GM12878 (cell line): Measurements from ENCODE around the gene CARD11.

Source experiments
- ASH2L ChIP-seq: fragments of 300-600, 200-600 bp; sonication (generic); IDR thresholded peaks from 2 replicates; pipeline ENCODE4 v1.6.1; 2017; ENCODE audit warnings: low read depth, mild to moderate bottlenecking, borderline replicate concordance
- CBFB ChIP-seq: IDR thresholded peaks from 2 replicates; pipeline ENCODE4 v1.6.1; 2016; ENCODE audit warnings: antibody characterized with exemption, low read depth
- CHD1 ChIP-seq: IDR thresholded peaks from 2 replicates; pipeline ENCODE4 v1.6.1; 2012; ENCODE audit warnings: low read depth, low read length, improper control_type of control experiment
- EGR1 ChIP-seq, 2 experiments: IDR thresholded peaks; 1 replicate in 1 of 2; 2 replicates in 1 of 2; pipeline ENCODE4 v1.6.1; 2011 to 2012; ENCODE audit warnings: low read depth in 2 of 2, low read length in 2 of 2, borderline replicate concordance in 1 of 2, mild to moderate bottlenecking in 1 of 2, moderate library complexity in 1 of 2
- MYC ChIP-seq: IDR thresholded peaks from 2 replicates; pipeline ENCODE4 v1.6.1; 2011; ENCODE audit warnings: mild to moderate bottlenecking, low read length, moderate library complexity, inconsistent platforms; ENCODE audit not compliant: insufficient read depth, insufficient replicate concordance, insufficient read length, severe bottlenecking
- NFYB ChIP-seq: IDR thresholded peaks from 2 replicates; pipeline ENCODE4 v1.6.1; 2011; ENCODE audit warnings: low read depth, mild to moderate bottlenecking, low read length, improper control_type of control experiment, moderate library complexity; ENCODE audit not compliant: insufficient read depth
- NRF1 ChIP-seq: conservative IDR thresholded peaks from 2 replicates; pipeline ENCODE4 v1.6.1; 2011; ENCODE audit warnings: mild to moderate bottlenecking, low read depth, low read length, improper control_type of control experiment
- RCOR1 ChIP-seq: conservative IDR thresholded peaks from 2 replicates; pipeline ENCODE4 v1.6.1; 2012; ENCODE audit warnings: low read depth, low read length, improper control_type of control experiment
- TF ChIP-seq, protein P1 (sequence below): IDR thresholded peaks from 2 replicates; pipeline ENCODE4 v1.6.1; 2012; ENCODE audit warnings: mild to moderate bottlenecking, low read depth, low read length
- TF ChIP-seq, protein P2 (sequence below): IDR thresholded peaks from 2 replicates; pipeline ENCODE4 v1.6.1; 2012; ENCODE audit warnings: low read depth, low read length, improper control_type of control experiment
- TF ChIP-seq, protein P3 (sequence below), 3 experiments: IDR thresholded peaks in 2 of 3; conservative IDR thresholded peaks in 1 of 3; 2 replicates each; pipeline ENCODE4 v1.5.1; 2011; ENCODE audit warnings: low read depth in 3 of 3, low read length in 3 of 3, mild to moderate bottlenecking in 3 of 3, control low read depth in 2 of 3, moderate library complexity in 2 of 3, inconsistent platforms in 1 of 3, mixed read lengths in 1 of 3; ENCODE audit not compliant: control insufficient read depth in 2 of 3, insufficient read depth in 1 of 3; ENCODE audit errors: extremely low read depth in 1 of 3

DNA sequence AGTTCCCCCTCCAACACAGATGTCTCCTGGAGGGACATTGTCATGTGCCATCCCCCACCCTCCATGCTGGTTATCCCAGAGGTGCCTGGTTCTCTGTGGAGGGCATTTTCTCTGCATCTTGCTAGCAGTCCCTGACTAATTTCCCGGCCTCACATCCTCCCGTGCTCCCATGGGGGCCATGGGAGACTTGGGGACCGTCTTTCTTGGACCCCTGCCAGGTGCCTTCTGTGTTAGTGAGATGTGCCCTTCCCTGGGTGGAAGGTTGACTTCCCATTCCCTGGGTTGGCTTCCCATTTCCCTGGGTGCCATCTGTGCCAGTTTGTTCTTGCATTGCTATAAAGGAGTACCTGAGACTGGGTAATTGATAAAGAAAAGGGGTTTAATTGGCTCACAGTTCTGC, 177.1 kb downstream of the CARD11 start:
- TF ChIP-seq, protein P1, sequence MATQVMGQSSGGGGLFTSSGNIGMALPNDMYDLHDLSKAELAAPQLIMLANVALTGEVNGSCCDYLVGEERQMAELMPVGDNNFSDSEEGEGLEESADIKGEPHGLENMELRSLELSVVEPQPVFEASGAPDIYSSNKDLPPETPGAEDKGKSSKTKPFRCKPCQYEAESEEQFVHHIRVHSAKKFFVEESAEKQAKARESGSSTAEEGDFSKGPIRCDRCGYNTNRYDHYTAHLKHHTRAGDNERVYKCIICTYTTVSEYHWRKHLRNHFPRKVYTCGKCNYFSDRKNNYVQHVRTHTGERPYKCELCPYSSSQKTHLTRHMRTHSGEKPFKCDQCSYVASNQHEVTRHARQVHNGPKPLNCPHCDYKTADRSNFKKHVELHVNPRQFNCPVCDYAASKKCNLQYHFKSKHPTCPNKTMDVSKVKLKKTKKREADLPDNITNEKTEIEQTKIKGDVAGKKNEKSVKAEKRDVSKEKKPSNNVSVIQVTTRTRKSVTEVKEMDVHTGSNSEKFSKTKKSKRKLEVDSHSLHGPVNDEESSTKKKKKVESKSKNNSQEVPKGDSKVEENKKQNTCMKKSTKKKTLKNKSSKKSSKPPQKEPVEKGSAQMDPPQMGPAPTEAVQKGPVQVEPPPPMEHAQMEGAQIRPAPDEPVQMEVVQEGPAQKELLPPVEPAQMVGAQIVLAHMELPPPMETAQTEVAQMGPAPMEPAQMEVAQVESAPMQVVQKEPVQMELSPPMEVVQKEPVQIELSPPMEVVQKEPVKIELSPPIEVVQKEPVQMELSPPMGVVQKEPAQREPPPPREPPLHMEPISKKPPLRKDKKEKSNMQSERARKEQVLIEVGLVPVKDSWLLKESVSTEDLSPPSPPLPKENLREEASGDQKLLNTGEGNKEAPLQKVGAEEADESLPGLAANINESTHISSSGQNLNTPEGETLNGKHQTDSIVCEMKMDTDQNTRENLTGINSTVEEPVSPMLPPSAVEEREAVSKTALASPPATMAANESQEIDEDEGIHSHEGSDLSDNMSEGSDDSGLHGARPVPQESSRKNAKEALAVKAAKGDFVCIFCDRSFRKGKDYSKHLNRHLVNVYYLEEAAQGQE, result no peak
- TF ChIP-seq, protein P2, sequence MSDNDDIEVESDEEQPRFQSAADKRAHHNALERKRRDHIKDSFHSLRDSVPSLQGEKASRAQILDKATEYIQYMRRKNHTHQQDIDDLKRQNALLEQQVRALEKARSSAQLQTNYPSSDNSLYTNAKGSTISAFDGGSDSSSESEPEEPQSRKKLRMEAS, result no peak
- TF ChIP-seq, protein P3, sequence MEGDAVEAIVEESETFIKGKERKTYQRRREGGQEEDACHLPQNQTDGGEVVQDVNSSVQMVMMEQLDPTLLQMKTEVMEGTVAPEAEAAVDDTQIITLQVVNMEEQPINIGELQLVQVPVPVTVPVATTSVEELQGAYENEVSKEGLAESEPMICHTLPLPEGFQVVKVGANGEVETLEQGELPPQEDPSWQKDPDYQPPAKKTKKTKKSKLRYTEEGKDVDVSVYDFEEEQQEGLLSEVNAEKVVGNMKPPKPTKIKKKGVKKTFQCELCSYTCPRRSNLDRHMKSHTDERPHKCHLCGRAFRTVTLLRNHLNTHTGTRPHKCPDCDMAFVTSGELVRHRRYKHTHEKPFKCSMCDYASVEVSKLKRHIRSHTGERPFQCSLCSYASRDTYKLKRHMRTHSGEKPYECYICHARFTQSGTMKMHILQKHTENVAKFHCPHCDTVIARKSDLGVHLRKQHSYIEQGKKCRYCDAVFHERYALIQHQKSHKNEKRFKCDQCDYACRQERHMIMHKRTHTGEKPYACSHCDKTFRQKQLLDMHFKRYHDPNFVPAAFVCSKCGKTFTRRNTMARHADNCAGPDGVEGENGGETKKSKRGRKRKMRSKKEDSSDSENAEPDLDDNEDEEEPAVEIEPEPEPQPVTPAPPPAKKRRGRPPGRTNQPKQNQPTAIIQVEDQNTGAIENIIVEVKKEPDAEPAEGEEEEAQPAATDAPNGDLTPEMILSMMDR (IDR thresholded peaks at IDR 0.05 in 2 of 3, conservative IDR thresholded peaks at IDR 0.05 in 1 of 3; ENCODE audit: control insufficient read depth in 2 of 3, extremely low read depth in 1 of 3, insufficient read depth in 1 of 3, low read depth in 3 of 3, low read length in 3 of 3), result no peak
- TF ChIP-seq CHD1 (no peak), NFYB (no peak), CBFB (no peak), RCOR1 (no peak), EGR1 (IDR thresholded peaks at IDR 0.05; ENCODE audit: borderline replicate concordance in 1 of 2, low read depth in 2 of 2, low read length in 2 of 2) (no peak), MYC (no peak), ASH2L (no peak), NRF1 (no peak)
